ENCODE measurements around the gene CCDC92. TPM values are rescaled to one million over a fixed set of nuclear protein-coding genes. Genes with fewer than 3 reads are reported as not detected.

The CCDC92 gene
- total RNA-seq, 4 donors from 2014 or later, result 7.4 to 67.3 (median 32.8) TPM

GRCh38 chr12:123923927-123924326, 48.7 kb downstream of the CCDC92 start:
- DNase-seq, result no peak
- no peak overlapping the region for H3K27ac ChIP-seq
- H3K36me3 ChIP-seq, result no peaks in the 10 kb centered on the region
- no peaks in the 10 kb centered on the region for H3K4me1 ChIP-seq
- TF ChIP-seq POLR2A (IDR thresholded peaks at IDR 0.05), result no peak
- TF ChIP-seq, protein P1, sequence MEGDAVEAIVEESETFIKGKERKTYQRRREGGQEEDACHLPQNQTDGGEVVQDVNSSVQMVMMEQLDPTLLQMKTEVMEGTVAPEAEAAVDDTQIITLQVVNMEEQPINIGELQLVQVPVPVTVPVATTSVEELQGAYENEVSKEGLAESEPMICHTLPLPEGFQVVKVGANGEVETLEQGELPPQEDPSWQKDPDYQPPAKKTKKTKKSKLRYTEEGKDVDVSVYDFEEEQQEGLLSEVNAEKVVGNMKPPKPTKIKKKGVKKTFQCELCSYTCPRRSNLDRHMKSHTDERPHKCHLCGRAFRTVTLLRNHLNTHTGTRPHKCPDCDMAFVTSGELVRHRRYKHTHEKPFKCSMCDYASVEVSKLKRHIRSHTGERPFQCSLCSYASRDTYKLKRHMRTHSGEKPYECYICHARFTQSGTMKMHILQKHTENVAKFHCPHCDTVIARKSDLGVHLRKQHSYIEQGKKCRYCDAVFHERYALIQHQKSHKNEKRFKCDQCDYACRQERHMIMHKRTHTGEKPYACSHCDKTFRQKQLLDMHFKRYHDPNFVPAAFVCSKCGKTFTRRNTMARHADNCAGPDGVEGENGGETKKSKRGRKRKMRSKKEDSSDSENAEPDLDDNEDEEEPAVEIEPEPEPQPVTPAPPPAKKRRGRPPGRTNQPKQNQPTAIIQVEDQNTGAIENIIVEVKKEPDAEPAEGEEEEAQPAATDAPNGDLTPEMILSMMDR (IDR thresholded peaks at IDR 0.05), result no peak
- intact Hi-C loops (cut with DNase I; ENCODE audit: low total_unique reads), result no loop called here
- no peaks in the 10 kb centered on the region for H3K9me3 ChIP-seq
- no peaks in the 10 kb centered on the region for H3K27me3 ChIP-seq
- H3K4me3 ChIP-seq, result no peak overlapping the region

DNA sequence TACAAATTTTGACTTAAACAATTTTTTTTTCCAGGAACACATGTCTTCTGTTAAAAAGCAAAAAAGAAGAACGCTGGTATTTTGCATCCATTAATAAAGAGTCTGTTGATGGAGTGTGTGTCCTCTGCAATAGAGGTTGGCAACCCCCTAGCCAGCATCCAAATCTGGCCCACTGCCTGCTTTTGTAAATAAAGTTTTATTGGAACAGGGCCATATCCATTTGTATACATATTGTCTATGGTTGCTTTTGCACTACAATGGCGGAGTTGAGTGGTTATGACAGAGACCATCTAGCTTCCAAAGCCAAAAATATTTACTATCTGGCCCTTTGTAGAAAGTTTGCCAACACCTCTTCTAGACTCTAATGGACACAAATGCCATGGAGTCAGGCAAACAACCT, 49.6 kb downstream of the CCDC92 start:
- Histone ChIP-seq H3K27ac (no peak overlapping the region), H3K27me3 (no peaks in the 10 kb centered on the region), H3K36me3 (no peaks in the 10 kb centered on the region), H3K4me1 (no peaks in the 10 kb centered on the region), H3K4me3 (no peak overlapping the region), H3K9me3 (no peaks in the 10 kb centered on the region)
- no peak for TF ChIP-seq POLR2A (IDR thresholded peaks at IDR 0.05)
- TF ChIP-seq, protein P1 (IDR thresholded peaks at IDR 0.05), result no peak
- intact Hi-C loops (cut with DNase I; ENCODE audit: low total_unique reads), result no loop called here
- DNase-seq, result no peak

- no peaks in the 10 kb centered on the region for H3K27me3 ChIP-seq
- no peak for TF ChIP-seq POLR2A (IDR thresholded peaks at IDR 0.05)
- TF ChIP-seq, protein P1 (IDR thresholded peaks at IDR 0.05), result no peak
- no peaks in the 10 kb centered on the region for H3K9me3 ChIP-seq
- no peak overlapping the region for H3K4me3 ChIP-seq
- H3K36me3 ChIP-seq, result no peaks in the 10 kb centered on the region
- no peak overlapping the region for H3K27ac ChIP-seq
- intact Hi-C loops (cut with DNase I; ENCODE audit: low total_unique reads), result no loop called here
- DNase-seq, result no peak
- no peaks in the 10 kb centered on the region for H3K4me1 ChIP-seq
These were observed 52.7 kb downstream of the CCDC92 start for GRCh38 chr12:123919980-123920360.

DNA sequence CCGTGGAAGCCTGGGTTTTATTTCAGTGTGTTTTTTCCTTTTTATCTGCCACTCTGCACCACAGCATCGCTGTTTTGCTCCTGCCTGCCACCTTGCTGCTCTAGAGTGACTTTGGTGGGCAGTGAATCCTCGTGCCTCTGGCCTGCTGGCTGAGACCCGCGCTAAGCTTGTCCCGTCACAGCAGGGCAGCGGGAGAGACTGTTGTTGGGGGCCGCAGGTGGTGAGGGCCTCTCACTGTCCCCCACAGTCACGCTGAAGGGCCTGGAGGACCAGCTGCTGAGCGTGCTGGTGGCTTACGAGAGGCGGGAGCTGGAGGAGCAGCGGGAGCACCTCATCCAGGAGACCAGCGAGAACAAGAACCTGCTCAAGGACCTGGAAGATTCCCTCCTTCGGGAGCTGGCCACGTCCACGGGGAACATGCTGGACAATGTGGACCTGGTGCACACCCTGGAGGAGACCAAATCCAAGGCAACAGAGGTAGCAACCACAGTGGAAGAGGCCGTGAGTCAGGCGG, 55.2 kb downstream of the CCDC92 start:
- TF ChIP-seq, protein P1 (IDR thresholded peaks at IDR 0.05), result no peak
- no peak for TF ChIP-seq POLR2A (IDR thresholded peaks at IDR 0.05)
- H3K9me3 ChIP-seq, result no peaks in the 10 kb centered on the region
- H3K4me3 ChIP-seq, result no peak overlapping the region
- no peak for DNase-seq
- H3K27me3 ChIP-seq, result no peaks in the 10 kb centered on the region
- no peaks in the 10 kb centered on the region for H3K36me3 ChIP-seq
- H3K4me1 ChIP-seq, result no peaks in the 10 kb centered on the region
- no peak overlapping the region for H3K27ac ChIP-seq
- intact Hi-C loops (cut with DNase I; ENCODE audit: low total_unique reads), result no loop called here

DNA sequence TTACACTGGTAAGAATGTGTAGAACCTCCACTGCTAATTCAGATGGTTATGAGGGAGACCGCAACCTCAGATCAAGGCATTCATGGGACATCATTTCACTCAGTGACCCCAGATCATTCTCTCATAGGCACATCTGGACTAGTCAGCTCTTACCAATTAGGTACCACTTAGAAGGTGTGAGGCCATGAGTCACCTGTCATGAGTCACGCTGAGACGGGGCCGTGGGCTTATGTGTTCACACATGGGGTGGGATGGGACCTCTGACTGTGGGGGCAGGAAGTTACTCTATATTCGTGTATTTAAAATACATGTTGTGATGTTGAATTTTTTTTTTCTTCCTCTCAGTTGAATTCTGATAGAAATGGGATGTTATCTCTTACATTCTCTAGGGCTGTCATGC, 55.9 kb downstream of the CCDC92 start:
- Histone ChIP-seq H3K36me3 (no peaks in the 10 kb centered on the region), H3K27ac (no peak overlapping the region), H3K4me3 (no peak overlapping the region), H3K9me3 (no peaks in the 10 kb centered on the region), H3K27me3 (no peaks in the 10 kb centered on the region), H3K4me1 (no peaks in the 10 kb centered on the region)
- DNase-seq, result no peak
- no peak for TF ChIP-seq POLR2A (IDR thresholded peaks at IDR 0.05)
- TF ChIP-seq, protein P1 (IDR thresholded peaks at IDR 0.05), result no peak
- intact Hi-C loops (cut with DNase I; ENCODE audit: low total_unique reads), result no loop called here

Measured in uterus (tissue), 4 donors.